Activated effector memory CD4-positive, alpha-beta T cell treated with anti-CD3 and anti-CD28 coated beads, Interleukin-2, amount 50 U/mL, for 16 hours (primary cell): ENCODE measurements around the gene RBPJ.

Source experiments
- DNase-seq: peaks from one replicate; pipeline ENCODE4 v3.0.0-alpha.2; 2020

RBPJ gene

DNA sequence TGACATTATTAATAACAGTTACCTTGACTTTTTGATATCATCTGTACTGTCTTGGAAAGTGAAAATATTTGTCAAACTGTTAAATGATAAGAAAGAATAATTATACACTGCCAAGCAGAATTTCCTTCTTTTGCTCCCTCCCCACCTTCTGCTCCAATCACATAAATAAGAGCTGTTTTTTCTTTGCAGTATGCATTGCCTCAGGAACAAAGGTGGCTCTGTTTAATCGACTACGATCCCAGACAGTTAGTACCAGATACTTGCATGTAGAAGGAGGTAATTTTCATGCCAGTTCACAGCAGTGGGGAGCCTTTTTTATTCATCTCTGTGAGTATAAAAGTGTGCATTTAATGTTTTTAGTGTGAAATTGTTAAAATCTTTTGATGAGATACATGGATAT is 103.3 kb downstream of the RBPJ start:
- no peak for DNase-seq

DNA sequence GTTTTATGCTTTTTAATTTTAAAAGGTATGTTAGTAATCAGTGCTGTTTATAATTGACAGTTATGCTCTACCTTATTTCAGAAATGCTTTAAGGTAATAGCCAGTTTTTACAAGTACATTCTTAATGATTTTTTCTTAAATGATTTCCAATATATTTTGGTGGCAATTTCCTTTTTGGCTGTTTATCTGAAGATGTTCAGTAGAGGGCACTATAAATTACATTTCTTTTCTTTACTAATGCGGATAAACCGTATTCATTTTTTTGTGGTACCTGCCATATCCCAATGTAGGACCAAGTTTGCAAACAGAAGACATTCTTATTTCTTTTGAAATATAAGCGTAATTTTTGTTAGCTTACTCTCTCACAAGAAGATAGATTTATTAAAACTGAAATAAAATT is 104.0 kb downstream of the RBPJ start:
- DNase-seq: no peak

DNA sequence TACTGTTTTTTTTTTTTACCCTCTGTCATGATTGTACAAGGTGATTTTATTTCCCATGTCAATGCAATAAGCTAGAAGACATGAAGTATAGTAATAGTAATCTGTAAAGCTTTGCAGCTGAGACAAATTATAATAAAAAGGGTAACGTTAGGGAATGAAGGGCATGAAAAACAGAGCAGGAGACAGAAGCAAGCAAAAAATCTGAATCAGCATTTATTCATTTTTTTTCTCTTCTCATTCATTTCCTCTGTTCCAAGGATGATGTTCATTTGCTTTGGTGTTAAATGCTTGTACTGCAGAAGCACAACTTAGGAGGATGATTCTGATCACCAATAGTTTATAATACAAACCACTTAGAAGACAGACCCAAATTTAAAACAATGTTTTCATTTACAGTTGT is 105.1 kb downstream of the RBPJ start:
- DNase-seq: no peak

DNA sequence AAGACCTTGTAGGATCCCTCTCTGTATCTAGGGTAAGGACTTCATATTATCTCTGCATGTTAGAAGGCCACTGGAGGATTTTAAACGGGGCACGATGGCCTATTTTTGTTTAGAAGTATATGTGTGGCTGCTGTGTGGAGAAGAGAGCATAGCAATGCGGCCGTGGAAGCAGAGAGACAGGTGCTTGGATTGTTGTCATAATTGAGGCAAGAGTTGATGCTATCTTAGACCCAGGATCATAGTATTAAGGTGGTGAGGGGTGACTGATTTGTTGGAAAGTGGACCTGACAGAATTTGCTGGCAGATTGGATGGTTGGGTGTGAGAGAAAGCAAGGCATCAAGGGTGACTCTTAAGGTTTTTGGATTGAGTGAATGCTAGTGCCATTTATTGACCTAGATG is 106.1 kb downstream of the RBPJ start:
- DNase-seq: no peak

DNA sequence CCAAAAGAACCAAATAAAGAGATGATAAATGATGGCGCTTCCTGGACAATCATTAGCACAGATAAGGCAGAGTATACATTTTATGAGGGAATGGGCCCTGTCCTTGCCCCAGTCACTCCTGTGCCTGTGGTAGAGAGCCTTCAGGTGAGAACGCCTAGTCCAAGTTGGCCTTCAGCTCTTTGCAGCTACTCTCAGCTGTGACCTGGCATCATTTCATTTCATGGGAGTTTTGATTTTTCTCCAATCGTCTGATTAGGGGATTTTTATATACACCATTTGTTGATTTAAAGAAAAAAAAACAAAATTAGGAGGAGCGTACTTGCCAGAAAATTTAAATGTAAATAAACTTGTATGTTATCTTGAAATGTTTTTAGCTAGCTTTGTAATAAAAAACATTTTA is 109.1 kb downstream of the RBPJ start:
- DNase-seq: no peak

DNA sequence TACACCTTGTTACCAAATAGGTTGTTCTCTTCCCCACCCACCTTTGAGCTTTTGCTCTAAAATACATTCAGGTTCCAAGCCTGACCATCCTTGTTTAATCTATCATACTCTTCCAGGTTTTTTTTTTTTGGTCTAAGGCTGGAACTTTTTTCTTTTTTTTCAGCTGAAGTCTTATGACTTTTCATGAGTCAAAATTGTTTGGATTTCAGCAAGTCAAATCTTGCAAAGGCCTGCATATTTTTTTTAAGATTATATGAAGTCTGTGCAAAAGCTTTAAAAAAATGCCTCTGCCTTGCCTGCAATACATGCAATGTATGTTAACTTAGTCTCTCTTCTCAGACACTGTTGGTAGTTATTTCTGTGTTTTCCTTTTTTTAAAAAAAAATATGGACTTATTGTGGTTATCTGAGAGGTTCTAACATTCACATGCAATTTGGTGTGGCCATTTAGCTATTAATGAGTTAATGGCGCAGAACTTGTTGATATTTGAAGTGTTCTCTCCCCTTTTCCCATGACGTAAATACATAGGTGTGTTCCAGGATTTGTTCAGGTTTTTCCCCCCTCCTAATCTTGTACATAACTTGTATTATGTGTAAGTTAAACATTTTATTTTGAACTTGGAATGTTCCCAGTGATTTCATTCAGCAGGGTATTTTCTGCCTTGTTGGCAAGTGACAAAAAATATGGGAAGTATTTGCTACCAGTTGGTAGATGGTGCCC is 110.8 kb downstream of the RBPJ start:
- no peak for DNase-seq

DNA sequence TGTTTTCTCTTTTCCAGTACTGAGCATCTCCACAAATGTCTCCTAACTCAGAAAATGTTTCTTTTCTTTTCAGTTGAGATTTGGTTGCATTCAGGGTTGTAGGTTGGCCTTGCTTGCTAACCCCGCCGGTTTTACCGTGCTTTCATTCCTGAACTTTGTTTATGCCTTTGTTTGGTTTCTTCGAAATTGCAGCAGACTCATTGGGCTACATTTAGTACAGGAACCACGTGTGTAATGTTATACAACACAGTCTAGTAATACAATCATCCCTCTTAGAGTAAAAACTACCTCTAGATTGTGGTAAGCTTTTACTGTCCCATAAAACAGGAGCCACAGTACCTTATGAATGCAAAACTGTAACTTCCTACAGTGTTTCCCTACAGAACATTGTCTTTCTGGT is 111.6 kb downstream of the RBPJ start:
- DNase-seq: no peak

DNA sequence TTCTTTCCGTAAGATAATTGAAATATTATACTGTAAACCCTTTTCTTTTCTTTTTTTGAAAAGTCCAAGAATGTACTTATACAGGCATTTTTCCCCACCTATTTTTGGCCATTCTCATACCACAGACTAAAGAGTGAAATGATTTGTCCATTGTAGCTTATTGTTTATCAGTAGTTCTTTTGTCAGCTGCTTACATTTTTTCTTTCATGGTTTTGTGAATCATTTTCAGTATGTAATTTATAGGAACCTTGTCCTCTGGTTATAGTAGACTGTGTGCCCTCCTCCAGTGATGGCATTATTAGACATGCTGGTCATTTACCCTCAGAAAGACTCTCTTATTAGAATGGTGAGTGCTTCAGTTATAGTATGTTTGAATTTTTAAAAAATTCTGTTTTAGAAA is 112.7 kb downstream of the RBPJ start:
- DNase-seq: no peak

DNA sequence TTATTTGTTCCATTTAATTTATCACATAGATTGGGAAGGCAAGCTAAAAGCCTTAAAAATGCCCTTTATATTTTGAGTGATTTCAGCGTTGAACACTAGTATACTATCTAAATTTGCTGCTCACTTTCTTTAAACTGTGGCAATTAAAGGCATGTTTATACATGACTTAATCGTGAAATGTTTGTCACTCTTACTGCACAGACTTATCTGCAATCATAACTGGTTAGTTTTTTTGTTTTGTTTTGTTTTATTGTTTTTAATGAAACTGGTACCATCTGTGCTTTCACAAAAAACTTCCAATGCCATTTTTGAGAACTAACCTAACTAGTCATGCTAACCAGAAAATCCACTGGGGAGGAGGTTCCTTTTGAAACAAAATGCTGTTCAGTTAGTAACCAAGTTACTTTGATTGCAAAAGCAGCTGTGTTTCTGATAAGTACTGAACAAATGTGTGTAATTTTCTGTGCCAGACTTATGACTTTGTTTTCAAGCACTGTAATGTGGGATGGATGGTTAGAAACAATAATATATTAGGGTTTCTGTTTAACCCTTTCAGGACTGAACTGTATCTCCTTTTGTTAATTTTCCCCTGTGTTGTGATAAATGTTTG is 113.3 kb downstream of the RBPJ start:
- no peak for DNase-seq

DNA sequence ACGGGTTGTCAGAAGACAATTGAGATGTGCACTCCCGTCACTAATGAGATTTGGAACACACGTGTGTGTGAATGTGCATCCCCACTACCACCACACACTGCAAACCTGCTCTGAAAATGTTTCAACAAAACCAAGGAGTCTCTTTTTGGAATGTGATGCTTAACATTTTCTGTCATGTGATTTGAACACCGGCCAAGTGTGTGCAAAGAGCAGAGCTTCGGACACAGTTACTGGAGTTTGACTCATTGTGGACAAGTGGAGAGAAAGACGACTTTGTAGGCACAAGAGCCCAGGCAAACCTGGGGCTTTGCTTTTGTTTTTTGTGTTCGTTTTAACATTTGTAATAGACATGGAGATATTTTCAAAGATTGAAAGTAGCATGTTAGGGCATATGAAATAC is 120.3 kb downstream of the RBPJ start:
- no peak for DNase-seq

DNA sequence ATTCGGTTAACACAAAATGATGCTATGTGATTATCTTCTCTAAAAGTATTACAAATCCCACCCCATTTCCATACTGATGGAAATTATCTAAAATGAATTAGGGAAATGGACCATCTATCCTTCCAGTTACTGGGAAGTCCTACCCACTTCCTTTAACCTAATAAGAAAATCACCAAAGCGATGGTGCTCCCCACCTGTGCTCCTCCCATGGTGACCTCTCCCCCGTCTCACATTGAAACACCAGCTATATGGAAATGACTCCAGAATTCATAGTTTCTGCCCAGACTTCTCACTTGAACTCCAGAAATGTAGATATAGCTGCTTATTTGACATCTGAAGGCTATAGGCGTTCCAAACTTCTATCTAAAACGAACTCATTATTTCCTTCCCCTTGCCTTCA is 121.0 kb downstream of the RBPJ start:
- DNase-seq: no peak

DNA sequence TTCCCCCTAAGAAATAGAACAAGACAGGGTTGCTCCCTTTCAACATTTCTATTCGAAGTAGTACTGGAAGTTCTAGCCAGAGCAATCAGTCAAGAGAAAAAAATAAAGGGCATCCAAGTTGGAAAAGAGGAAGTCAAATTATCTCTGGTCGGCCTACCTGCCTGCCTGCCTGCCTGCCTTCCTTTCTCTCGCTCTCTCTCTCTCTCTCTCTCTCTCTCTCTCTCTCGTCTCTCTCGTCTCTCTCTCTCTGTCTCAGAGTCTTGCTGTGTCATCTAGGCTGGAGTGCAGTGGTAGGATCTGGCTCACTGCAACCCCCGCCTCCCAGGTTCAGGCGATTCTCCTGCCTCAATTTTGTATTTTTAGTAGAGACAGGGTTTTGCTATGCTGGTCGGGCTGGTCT is 126.6 kb downstream of the RBPJ start:
- DNase-seq: no peak

DNA sequence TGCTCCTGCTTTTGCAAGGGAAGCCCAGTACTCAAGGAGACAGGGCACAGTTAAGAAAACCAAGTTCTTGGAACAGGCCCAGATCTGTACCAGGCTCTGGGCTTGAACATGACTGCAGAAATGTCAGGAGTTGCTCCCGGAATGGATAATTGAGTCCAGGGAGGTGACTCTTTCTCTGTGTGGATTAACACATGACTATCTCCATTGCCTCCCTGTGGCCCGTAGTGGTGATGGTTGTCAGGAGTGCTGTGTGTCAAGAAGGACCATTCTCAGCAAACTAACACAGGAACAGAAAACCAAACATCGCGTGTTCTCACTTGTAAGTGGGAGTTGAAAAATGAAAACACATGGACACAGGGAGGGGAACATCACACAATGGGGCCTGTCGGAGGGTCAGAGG is 129.6 kb downstream of the RBPJ start:
- DNase-seq: no peak

DNA sequence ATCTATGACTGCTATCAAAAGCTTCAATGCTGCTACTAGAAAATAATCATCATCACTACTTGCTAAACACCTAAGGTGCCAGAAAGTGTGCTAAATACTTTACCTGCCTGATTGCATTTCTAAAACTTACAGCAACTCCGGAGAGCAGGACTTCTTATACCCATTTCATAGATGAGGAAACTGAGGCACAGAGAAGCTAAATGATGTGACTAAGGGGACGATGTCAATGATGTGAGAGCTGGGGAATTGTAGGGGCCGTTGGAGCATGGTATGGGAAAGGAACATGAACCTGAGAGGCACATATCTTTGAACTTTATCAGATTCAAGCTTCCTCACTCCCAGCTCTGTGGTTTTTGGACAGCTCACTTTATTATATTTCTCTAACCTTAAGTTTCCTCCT is 130.8 kb downstream of the RBPJ start:
- DNase-seq: no peak

DNA sequence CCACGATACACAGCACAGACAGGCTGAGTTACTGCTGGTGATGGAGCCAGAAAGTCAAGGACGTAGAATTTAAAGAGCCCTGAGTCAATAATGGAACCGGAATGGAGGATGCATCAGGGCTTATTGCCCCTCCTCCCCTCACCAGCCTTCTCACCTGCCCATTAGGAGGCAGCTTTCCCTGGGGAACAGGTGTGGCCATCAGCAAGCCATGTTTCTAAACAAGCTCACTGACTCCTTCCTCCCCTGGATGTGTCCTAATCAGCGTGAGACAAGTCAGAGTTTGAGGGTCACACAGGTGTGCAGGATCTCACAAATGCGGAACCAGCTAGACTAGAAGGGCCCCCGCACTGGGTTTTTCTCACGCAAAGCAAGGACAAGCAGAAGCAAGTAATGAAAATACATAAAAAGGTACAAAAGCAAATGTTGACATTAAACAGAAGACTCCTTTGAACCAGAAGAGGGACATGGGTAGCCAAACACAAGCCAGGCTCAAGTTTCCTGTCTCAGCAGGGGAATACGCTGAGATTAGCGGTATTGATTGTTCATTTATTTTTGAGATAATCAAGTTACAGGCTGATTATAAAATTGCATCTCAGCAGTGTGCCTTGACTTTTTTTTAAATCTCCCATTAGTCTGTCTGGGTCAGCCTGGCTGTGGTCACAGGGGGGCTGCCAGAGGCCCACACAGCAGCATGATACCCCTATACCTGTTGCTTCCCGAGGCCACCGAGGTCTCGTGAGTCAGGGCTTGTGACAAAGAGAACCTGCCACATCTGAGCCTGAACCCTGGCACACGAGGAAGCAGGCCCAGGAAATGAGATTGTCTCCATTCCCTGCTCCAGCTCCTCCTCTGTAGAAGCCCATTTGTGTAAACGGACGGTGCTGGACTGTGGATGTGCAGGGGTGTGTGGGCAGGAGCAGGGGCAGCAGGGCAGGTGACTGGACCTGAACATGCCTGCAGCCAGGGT is 132.0 kb downstream of the RBPJ start:
- DNase-seq: no peak

DNA sequence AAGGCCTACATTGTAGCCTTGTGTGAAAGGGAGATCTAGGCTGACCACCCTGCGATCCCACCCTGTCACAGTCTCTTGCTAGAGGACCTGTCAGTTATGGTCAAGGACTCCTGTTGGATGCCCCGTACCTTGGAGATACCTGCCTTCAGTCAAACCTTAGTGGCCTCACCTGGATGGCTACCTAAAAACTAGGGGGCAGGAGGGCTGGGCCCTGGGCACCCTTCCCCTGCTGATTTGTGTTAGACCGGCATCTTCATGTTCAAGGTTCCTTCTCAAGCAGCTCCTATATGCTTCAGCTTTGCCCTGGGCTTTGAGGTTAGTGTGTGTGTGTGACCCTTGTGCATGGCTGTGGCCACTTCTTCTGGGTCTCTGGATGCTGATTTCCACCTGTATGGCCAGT is 134.1 kb downstream of the RBPJ start:
- DNase-seq: no peak

DNA sequence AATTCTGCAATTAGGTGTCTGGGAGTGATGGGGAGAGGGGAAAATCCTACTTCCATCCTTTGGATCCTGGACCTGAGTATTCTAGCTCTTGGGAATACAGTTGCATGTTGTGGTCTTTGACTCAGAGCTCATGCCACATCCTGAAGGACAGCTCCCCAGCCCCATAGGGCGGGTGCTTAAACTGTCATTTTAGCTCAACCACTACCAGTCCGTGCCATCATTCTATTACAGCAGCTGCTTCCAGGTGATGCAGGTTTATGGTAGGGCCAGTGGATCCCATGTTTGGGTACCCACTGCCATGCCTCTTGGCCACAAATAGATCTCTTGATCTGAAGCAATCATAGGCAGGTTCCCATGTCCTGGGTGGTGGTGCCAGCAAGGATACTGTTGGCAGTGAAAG is 134.8 kb downstream of the RBPJ start:
- no peak for DNase-seq

DNA sequence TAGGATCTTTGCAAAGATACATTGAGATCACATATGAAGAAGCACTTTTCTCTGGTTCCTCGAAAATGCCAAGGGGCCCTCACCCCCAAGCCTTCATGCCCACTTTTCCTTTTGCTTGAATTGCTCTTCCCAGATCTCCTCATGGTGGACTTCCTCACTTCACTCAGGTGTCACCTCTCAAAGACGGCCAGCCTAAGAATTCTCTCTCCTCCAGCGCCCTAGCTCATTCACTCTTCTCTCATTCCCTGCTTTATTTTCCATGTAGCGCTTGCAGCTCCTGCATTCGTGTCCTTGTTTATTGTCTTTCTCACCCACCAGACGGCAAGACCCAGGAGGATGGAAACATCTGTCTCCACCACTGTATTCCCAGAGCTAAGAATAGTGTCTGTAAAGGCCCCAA is 136.6 kb downstream of the RBPJ start:
- DNase-seq: no peak

DNA sequence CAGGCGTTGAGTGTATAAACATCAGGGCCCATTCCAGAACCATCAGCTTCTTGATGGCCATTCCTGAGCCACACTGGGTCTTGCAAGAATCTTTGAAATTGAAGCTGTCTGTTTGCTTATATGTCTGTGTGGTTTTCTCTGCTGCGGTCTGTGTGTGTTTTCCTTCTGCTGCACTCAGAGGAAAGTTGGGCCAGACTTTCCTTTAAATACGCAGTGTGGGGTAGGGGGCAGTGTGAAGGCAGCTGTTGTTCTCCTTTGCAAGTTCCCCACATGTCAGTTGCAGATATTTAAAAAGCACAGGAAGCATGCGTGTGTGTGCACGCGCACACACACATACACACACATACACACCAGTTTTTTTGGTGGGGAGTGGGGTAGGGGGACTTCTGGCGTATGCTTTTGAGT is 137.3 kb downstream of the RBPJ start:
- no peak for DNase-seq

DNA sequence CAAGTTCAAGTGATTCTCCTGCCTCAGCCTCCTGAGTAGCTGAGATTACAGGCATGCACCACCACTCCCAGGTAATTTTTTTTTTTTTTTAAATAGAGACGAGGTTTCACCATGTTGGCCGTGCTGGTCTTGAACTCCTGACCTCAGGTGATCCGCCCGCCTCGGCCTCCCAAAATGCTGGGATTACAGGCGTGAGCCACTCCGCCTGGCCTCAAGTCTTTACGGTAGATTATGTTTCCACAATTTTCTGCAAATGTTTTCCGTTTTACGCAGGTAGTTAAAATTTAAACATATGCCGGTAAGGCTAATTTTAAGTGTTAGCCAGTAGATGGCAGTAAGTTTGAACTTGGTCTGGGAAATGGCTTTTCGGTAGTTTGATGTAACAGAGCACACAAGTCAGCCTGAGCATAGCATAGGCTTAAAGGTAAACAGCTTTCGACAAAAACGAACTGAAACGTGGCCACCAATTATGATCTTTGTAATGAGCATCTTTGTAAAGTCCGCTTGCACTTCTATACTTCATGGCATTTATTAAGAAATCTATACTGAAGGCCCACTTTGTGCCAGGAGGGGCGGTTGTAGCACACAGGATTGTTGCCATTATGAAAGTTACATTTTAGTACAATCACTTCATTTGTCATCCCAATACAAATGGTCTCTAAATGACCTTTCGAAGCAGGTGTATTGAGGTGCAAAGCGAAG is 138.4 kb downstream of the RBPJ start:
- DNase-seq: no peak

DNA sequence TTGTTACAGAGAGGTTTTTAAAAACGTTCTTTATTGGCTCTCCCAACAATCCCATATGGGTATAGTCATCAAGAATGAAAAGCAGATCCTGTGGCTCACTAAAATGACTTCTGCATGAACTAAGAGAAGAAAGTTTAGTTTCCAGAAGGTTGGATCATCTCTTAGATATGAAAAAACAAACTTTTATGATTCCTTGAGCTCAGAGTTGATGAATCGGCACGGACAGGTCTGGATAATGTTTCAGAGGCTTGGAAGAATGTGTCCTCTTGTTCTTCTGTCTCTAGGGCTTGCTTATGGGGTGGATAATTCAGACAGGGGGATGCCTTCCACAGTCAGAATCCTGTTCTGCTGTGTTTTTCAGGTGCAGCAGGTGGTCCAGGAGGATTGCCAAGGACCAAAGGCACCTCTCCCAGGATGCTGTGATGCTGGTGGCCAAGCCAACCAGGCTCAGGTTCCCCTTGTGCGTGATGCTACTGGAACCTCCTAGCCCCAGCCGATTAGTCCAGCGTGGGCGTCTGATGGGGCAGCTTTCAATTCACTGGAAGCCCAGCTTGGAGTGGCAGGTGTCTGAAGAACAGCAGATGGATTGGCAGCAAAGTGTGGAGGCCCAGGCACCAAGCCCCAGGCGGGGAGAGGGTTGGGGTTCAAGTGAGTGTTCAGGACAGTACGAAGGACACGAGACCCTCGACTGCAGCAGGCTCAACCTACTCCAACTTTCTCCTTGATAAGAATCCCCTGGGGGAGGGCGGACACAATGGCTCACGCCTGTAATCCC is 139.1 kb downstream of the RBPJ start:
- DNase-seq: no peak

DNA sequence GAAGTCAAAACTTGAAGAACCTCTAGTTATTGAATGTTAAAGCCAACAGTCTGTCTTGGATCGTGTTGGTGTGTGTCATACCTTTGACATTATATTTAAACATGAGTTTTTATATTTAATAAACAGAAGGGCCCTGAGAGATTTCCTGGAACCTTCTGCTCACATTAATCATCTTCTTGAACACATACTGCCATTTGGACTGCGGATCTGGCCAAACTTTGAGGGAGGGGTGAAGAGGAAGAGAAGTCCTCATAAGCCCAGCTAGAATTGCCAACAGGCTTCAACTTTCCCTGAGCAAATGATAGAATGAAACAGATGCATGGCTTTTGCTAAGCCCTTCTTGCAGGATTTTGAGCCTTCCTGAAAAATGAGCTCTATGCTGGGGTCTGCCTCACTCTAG is 142.1 kb downstream of the RBPJ start:
- DNase-seq: no peak

DNA sequence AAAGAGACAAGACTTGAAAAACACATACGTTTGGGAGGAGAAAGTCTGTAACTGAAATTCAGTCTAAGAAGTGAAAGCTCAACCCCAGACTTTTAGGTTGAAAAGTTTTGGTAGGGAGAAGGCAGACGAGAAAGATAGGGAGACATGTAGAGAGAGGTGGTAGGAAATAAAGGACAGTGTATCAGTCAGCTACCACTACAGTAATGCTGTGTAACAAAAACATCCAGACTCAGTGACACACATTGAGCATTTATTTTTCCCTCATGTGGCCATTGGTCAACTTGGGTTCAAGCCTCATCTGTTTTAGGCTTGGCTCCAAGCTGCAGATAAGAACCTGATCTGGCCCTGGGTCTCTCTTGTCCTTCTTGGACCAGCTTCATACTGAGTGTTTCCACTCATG is 142.6 kb downstream of the RBPJ start:
- no peak for DNase-seq
